ENCODE measurements around the gene BARD1. TPM values are rescaled to one million over a fixed set of nuclear protein-coding genes. Genes with fewer than 3 reads are reported as not detected.

BARD1 gene
- total RNA-seq, 1 donor from 2014 or later: 22.0 TPM

DNA sequence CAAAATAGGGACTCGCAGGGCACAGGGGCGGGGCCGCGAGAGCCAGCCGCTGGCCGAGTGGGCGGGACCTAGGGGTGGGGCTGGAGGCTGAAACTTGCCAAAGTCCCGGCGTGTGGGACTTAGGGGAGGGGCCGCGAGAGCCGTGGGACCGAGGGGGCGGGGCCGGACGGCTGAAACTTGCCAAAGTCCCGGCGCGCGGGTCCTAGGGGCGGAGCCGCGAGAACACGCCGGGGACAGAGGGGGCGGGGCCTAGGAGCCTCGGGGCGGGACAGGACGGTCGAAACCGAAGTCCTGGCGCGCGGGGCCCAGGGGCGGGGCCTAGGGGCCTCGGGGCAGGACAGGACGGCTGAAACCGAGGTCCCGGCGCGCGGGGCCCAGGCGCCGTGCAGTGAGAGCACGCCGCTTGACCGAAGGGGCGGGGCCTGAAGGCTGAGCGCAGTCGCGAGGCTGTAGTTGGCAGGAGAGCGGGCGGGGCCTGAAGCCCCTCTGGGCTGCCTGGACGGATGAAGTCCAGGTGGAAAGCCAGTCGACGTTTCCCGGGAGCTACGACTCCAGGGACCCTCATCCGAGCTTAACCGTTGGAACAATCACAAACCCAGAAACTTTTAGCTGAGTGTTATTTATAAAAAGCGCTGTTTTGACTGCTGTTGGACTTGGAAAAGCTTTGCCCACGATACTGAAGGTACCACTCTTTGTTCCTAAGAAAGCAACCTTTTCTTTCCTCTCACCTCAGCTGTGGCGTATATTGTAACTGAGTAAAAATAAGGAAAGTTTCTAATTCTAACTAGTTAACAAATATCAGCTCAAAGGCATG lies 475 bp upstream of the BARD1 start:
- peaks cover 0 to 7% of the 10 kb centered on the region in 2 donors for H3K4me1 ChIP-seq

DNA sequence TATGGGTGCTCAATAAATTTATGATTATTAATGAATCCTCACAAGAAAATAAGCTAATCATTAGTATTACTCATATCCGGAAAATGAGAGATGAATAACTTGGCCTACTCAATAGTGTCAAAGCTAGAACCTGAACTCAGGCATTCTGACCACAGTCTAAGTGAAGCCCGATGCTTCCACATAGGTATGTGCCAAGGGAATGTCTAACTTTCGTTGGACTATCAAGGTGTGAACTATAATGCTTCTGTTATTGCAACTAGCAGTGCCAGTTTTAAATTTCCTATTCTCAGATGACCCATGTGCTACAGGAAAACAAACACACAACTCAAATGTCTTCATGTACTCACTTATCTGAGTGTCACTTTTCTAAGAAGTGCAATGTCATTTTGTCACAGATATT lies 1.8 kb downstream of the BARD1 start:
- Histone ChIP-seq H3K4me1 (peaks cover 0 to 7% of the 10 kb centered on the region in 2 donors), H3K27me3 (no peaks in the 10 kb centered on the region), H3K27ac (peak overlapping the region; percentile 78 to 79), H3K4me3 (peak overlapping the region; percentile 70 to 74), H3K36me3 (no peaks in the 10 kb centered on the region), H3K9me3 (no peaks in the 10 kb centered on the region)
- TF ChIP-seq, protein P1, sequence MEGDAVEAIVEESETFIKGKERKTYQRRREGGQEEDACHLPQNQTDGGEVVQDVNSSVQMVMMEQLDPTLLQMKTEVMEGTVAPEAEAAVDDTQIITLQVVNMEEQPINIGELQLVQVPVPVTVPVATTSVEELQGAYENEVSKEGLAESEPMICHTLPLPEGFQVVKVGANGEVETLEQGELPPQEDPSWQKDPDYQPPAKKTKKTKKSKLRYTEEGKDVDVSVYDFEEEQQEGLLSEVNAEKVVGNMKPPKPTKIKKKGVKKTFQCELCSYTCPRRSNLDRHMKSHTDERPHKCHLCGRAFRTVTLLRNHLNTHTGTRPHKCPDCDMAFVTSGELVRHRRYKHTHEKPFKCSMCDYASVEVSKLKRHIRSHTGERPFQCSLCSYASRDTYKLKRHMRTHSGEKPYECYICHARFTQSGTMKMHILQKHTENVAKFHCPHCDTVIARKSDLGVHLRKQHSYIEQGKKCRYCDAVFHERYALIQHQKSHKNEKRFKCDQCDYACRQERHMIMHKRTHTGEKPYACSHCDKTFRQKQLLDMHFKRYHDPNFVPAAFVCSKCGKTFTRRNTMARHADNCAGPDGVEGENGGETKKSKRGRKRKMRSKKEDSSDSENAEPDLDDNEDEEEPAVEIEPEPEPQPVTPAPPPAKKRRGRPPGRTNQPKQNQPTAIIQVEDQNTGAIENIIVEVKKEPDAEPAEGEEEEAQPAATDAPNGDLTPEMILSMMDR (IDR thresholded peaks at IDR 0.05): no peak
- intact Hi-C loops (cut with DNase I): loop anchor here (2.0 to 10.0 kb wide), 3 partner anchors 1523 to 1657 kb away; partner anchors contain the start of genes IKZF2 and SPAG16
- no peak for DNase-seq (ENCODE audit: low spot score in 2 of 2)

More for the DNA sequence above, 475 bp upstream of the BARD1 start:
- no peaks in the 10 kb centered on the region for H3K36me3 ChIP-seq
- no peaks in the 10 kb centered on the region for H3K27me3 ChIP-seq
- TF ChIP-seq, protein P1 (IDR thresholded peaks at IDR 0.05): no peak
- H3K9me3 ChIP-seq: no peaks in the 10 kb centered on the region
- H3K27ac ChIP-seq: peak overlapping the region; percentile 78 to 79
- peak; percentile 96 to 100 for DNase-seq (ENCODE audit: low spot score in 2 of 2)
- intact Hi-C loops (cut with DNase I): loop anchor here (2.0 to 10.0 kb wide), 4 partner anchors 502 to 1659 kb away; partner anchors contain the start of genes ATIC, IKZF2 and SPAG16
- H3K4me3 ChIP-seq: peak overlapping the region; percentile 70 to 74

DNA sequence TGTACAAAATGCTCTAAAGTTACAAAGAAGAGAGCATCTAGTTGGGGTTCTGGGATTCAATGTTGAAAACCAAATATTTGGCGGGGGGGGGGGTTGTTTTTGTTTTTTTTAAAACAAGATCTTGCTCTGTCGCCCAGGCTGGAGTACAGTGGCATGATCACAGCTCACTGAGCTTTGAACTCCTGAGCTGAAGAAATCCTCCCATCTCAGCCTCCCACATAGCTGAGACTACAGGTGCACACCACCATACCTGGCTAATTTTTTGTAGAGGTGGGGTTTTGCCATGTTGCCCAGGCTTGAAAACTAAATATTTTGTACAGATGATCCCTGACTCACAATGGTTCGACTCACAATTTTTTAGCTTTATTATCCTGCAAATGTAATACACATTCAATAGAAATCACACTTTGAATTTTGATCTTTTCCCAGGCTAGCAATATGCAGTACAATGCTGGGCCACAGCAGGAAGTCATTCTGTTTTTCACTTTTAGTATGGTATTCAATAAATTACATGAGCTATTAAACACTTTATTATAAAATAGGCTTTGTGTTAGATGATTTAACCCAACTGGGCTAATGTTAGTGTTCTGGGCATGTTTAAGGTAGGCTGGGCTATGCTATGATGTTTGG lies 7.6 kb downstream of the BARD1 start:
- no peak for DNase-seq (ENCODE audit: low spot score in 2 of 2)
- Histone ChIP-seq H3K36me3 (no peaks in the 10 kb centered on the region), H3K4me1 (no peaks in the 10 kb centered on the region), H3K27me3 (no peaks in the 10 kb centered on the region), H3K4me3 (no peak overlapping the region), H3K9me3 (no peaks in the 10 kb centered on the region), H3K27ac (no peak overlapping the region)
- intact Hi-C loops (cut with DNase I): loop anchor here (10.0 kb wide), 1 partner anchor 1567 kb away; no protein-coding TSS in a partner anchor
- TF ChIP-seq, protein P1 (IDR thresholded peaks at IDR 0.05): no peak

DNA sequence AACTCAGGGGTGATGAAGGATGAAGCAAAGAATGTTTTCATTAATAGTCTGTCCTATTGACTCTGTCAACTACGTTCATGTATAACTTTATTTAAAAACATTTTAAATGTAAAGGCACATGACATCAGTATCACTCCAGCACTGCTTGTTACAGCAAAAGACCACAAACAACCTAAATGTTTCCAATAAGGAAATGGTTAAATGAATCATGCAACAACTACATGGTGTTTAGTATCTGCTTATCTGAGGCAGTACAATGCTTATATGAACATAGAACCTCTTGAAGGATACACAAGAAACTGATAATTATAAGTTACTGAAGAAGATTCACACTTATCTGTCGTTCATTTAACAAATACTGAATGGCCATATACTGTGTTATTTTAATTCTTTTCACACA lies 8.4 kb downstream of the BARD1 start:
- no peak for DNase-seq (ENCODE audit: low spot score in 2 of 2)
- no peaks in the 10 kb centered on the region for H3K27me3 ChIP-seq
- no peaks in the 10 kb centered on the region for H3K36me3 ChIP-seq
- H3K4me3 ChIP-seq: no peak overlapping the region
- TF ChIP-seq, protein P1 (IDR thresholded peaks at IDR 0.05): no peak
- no peaks in the 10 kb centered on the region for H3K9me3 ChIP-seq
- intact Hi-C loops (cut with DNase I): loop anchor here (10.0 kb wide), 1 partner anchor 1566 kb away; no protein-coding TSS in a partner anchor
- no peak overlapping the region for H3K27ac ChIP-seq
- H3K4me1 ChIP-seq: no peaks in the 10 kb centered on the region

DNA sequence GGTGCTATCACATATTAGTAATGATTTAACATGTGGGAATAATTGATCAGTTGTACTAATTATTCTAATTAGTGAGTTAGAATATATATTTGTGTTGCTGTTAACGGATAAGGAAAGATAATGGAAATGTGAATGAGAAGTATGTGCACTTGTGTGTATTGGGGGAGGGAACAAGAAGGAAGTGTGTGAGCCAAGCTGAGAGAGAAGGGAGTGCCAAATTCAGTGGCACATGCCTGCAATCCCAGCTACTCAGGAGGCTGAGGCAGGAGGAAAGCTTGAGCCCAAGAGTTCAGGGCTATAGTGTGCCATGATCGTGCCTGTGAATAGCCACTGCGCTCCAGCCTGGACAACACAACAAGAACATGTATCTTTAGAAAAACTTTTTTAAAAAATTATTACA lies 9.3 kb downstream of the BARD1 start:
- no peak overlapping the region for H3K4me3 ChIP-seq
- no peak overlapping the region for H3K27ac ChIP-seq
- H3K9me3 ChIP-seq: no peaks in the 10 kb centered on the region
- H3K4me1 ChIP-seq: no peaks in the 10 kb centered on the region
- no peak for DNase-seq (ENCODE audit: low spot score in 2 of 2)
- no peaks in the 10 kb centered on the region for H3K27me3 ChIP-seq
- peaks cover 0 to 9% of the 10 kb centered on the region in 2 donors for H3K36me3 ChIP-seq
- TF ChIP-seq, protein P1 (IDR thresholded peaks at IDR 0.05): no peak
- intact Hi-C loops (cut with DNase I): loop anchor here (10.0 kb wide), 1 partner anchor 1565 kb away; no protein-coding TSS in a partner anchor

All from ascending aorta (tissue), 2 donors.